ENCODE measurements around the gene RIPK4. TPM values are rescaled to one million over a fixed set of nuclear protein-coding genes. Genes with fewer than 3 reads are reported as not detected.

RIPK4 gene
- total and polyA plus RNA-seq, 8 donors, result 8.7 to 37.6 (median 21.2) TPM

- no peak for DNase-seq
- Histone ChIP-seq H3K4me3 (no peak overlapping the region), H3K27me3 (peaks cover 7 to 98% (median 39%) of the 10 kb centered on the region in 3 donors), H3K36me3 (no peaks in the 10 kb centered on the region), H3K4me1 (peaks cover 16 to 36% (median 30%) of the 10 kb centered on the region in 4 donors), H3K9me3 (no peaks in the 10 kb centered on the region), H3K27ac (no peak overlapping the region)
- intact Hi-C loops (cut with DNase I; ENCODE audit: low total_unique reads), result loop anchor here (5.0 kb wide), 1 partner anchor 158 kb away; no protein-coding TSS in a partner anchor
- 89 to 93% (median 90%) methylated on average over 5 of the region's 5 CpGs for WGBS, 5 donors
- no peak for TF ChIP-seq CTCF (IDR thresholded peaks at IDR 0.05)
These were observed 3.1 kb upstream of the RIPK4 start for GRCh38 chr21:41769933-41770332.

DNA sequence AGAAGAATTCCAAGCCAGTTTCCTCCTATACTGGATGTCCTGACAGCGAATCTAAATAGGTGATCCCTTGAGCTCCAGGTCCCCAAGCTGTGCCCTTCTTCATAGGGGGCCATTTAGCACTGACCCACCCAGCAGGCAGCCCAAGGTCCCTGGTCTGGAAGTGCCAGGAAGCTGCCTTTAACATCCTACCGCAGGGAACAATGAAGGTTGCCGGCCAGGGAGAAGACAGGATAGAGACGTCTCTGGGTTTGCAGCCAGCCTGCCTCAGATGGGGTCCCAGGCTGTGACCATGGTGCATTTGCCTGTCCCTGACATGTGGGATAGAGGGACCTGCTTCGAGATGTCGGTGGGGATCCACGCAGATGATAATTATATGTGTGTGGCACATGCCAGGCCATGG lies 2.7 kb upstream of the RIPK4 start:
- Histone ChIP-seq H3K36me3 (no peaks in the 10 kb centered on the region), H3K27ac (peak overlapping the region in 2 of 5 donors; percentile 49 to 60), H3K4me1 (peaks cover 16 to 39% (median 30%) of the 10 kb centered on the region in 4 donors), H3K9me3 (no peaks in the 10 kb centered on the region), H3K27me3 (peaks cover 7 to 98% (median 39%) of the 10 kb centered on the region in 3 donors), H3K4me3 (no peak overlapping the region)
- 78 to 86% (median 80%) methylated on average over 7 of the region's 7 CpGs for WGBS, 5 donors
- intact Hi-C loops (cut with DNase I; ENCODE audit: low total_unique reads), result no loop called here
- DNase-seq, result no peak
- no peak for TF ChIP-seq CTCF (IDR thresholded peaks at IDR 0.05)
- no peak for TF ChIP-seq EP300 (IDR thresholded peaks at IDR 0.05)
- no peak for TF ChIP-seq POLR2AphosphoS5 (IDR thresholded peaks at IDR 0.05)
- TF ChIP-seq POLR2A (IDR thresholded peaks at IDR 0.05), result no peak

GRCh38 chr21:41769111-41769510 lies 2.3 kb upstream of the RIPK4 start:
- H3K27me3 ChIP-seq, result peaks cover 7 to 98% (median 42%) of the 10 kb centered on the region in 3 donors
- intact Hi-C loops (cut with DNase I; ENCODE audit: low total_unique reads), result no loop called here
- peak in 1 of 2 donors; percentile 36 for DNase-seq
- peak overlapping the region; percentile 8 to 51 (median 25) for H3K4me3 ChIP-seq
- peak overlapping the region in 4 of 5 donors; percentile 41 to 60 (median 50) for H3K27ac ChIP-seq
- no peaks in the 10 kb centered on the region for H3K36me3 ChIP-seq
- WGBS, 5 donors, result 11 to 27% (median 18%) methylated on average over 10 of the region's 10 CpGs
- no peaks in the 10 kb centered on the region for H3K9me3 ChIP-seq
- H3K4me1 ChIP-seq, result peaks cover 18 to 43% (median 34%) of the 10 kb centered on the region in 4 donors
- TF ChIP-seq POLR2A (IDR thresholded peaks at IDR 0.05), result no peak
- no peak for TF ChIP-seq POLR2AphosphoS5 (IDR thresholded peaks at IDR 0.05)

- WGBS, 5 donors, result 2 to 4% (median 2%) methylated on average over 17 of the region's 17 CpGs
- TF ChIP-seq POLR2AphosphoS5 (IDR thresholded peaks at IDR 0.05) (no peak), CTCF (IDR thresholded peaks at IDR 0.05) (no peak), EP300 (IDR thresholded peaks at IDR 0.05) (no peak), POLR2A (IDR thresholded peaks at IDR 0.05) (no peak)
- peak overlapping the region; percentile 41 to 77 (median 52) for H3K27ac ChIP-seq
- DNase-seq, result peak; percentile 78 to 92
- intact Hi-C loops (cut with DNase I; ENCODE audit: low total_unique reads), result no loop called here
- no peaks in the 10 kb centered on the region for H3K36me3 ChIP-seq
- H3K27me3 ChIP-seq, result peaks cover 7 to 99% (median 45%) of the 10 kb centered on the region in 3 donors
- peaks cover 23 to 49% (median 39%) of the 10 kb centered on the region in 4 donors for H3K4me1 ChIP-seq
- H3K9me3 ChIP-seq, result no peaks in the 10 kb centered on the region
- H3K4me3 ChIP-seq, result peak overlapping the region; percentile 8 to 51 (median 25)
These were observed 1.7 kb upstream of the RIPK4 start for GRCh38 chr21:41768437-41769042.
